IMR-90 (cell line): ENCODE results near the gene CD300LG. TPM values are rescaled to one million over a fixed set of nuclear protein-coding genes. Genes with fewer than 3 reads are reported as not detected.

ENCODE experiments used
- ATAC-seq: fragments of 200-7000 bp; cut with Tn5 transposase; 2 replicates; pipeline ENCODE4 v1.9.1; 2020; ENCODE audit warnings: low read depth, mild to moderate bottlenecking, moderate library complexity
- BruUV-seq: library from RNA; stranded (reverse); fragments of 400-500 nt; replicated peaks from 2 replicates; lab custom pipeline; 2021; lab: Mats Ljungman, UMichigan
- CTCF ChIA-PET: fragments of 300-600 bp; formaldehyde crosslinking; extraction: SDS; loops from one replicate; lab custom pipeline; 2021; ENCODE audit warnings: antibody characterized with exemption; lab: Yijun Ruan, JAX
- POLR2A ChIA-PET: fragments of 300-600 bp; sonication (Branson Sonifier 250); formaldehyde crosslinking; loops from one replicate; lab custom pipeline; 2022; ENCODE audit warnings: antibody characterized with exemption; ENCODE audit not compliant: unreplicated experiment; lab: Charles Lee
- DNase-seq: peaks from one replicate; pipeline ENCODE4 v3.0.0; 2013
- H2AFZ ChIP-seq: replicated peaks from 2 replicates; pipeline ENCODE3; 2013; ENCODE audit warnings: low read length, mild to moderate bottlenecking; ENCODE audit not compliant: poor library complexity
- H2AK5ac ChIP-seq: 2 replicates; pipeline ENCODE4 v1.6.1; 2013; ENCODE audit warnings: low read depth, low read length, inconsistent platforms
- H2AK9ac ChIP-seq: replicated peaks from 2 replicates; pipeline ENCODE3; 2013; ENCODE audit warnings: mild to moderate bottlenecking, low read depth, low read length, moderate library complexity; ENCODE audit not compliant: poor library complexity
- H2BK120ac ChIP-seq: 2 replicates; pipeline ENCODE4 v1.6.1; 2013; ENCODE audit warnings: low read depth, low read length, inconsistent platforms
- H2BK15ac ChIP-seq: 3 replicates; pipeline ENCODE4 v1.6.1; 2013; ENCODE audit warnings: low read depth, low read length, inconsistent platforms
- H2BK20ac ChIP-seq: 2 replicates; pipeline ENCODE4 v1.6.1; 2013; ENCODE audit warnings: low read depth, mild to moderate bottlenecking, inconsistent platforms, low read length, moderate library complexity
- H2BK5ac ChIP-seq: 2 replicates; pipeline ENCODE4 v1.6.1; 2013; ENCODE audit warnings: mild to moderate bottlenecking, low read depth, low read length, inconsistent platforms; ENCODE audit not compliant: poor library complexity, severe bottlenecking
- H3K14ac ChIP-seq: replicated peaks from 2 replicates; pipeline ENCODE4 v1.6.1; 2013; ENCODE audit warnings: low read depth, low read length, inconsistent platforms
- H3K18ac ChIP-seq: 2 replicates; pipeline ENCODE4 v1.6.1; 2013; ENCODE audit warnings: low read depth, low read length, control low read depth
- H3K23ac ChIP-seq: 2 replicates; pipeline ENCODE4 v1.6.1; 2013; ENCODE audit warnings: low read depth, low read length, inconsistent platforms
- H3K27ac ChIP-seq: 2 replicates; pipeline ENCODE4 v1.5.1; 2013; ENCODE audit warnings: mild to moderate bottlenecking, control low read depth, low read length; ENCODE audit not compliant: insufficient read depth
- H3K27me3 ChIP-seq: 2 replicates; pipeline ENCODE4 v1.6.1; 2013; ENCODE audit warnings: low read length; ENCODE audit not compliant: control insufficient read depth, insufficient read depth
- H3K36me3 ChIP-seq: 2 replicates; pipeline ENCODE4 v1.6.1; 2013; ENCODE audit warnings: low read length, mixed read lengths; ENCODE audit not compliant: control insufficient read depth, insufficient read depth
- H3K4ac ChIP-seq: 2 replicates; pipeline ENCODE4 v1.6.1; 2013; ENCODE audit warnings: low read depth, low read length, inconsistent platforms
- H3K4me1 ChIP-seq: 2 replicates; pipeline ENCODE4 v1.6.1; 2013; ENCODE audit warnings: low read length, mixed read lengths; ENCODE audit not compliant: control insufficient read depth, insufficient read depth
- H3K4me2 ChIP-seq: 2 replicates; pipeline ENCODE4 v1.6.1; 2013; ENCODE audit warnings: low read depth, mild to moderate bottlenecking, control low read depth, low read length, moderate library complexity
- H3K4me3 ChIP-seq: 2 replicates; pipeline ENCODE4 v1.5.1; 2013; ENCODE audit warnings: low read depth, mild to moderate bottlenecking, control low read depth, low read length, moderate library complexity; ENCODE audit not compliant: insufficient read depth
- H3K56ac ChIP-seq: 2 replicates; pipeline ENCODE4 v1.6.1; 2013; ENCODE audit warnings: low read length, inconsistent platforms; ENCODE audit not compliant: insufficient read depth; ENCODE audit errors: extremely low read depth
- H3K79me1 ChIP-seq, 2 experiments: 2 replicates each; pipeline ENCODE4 v1.6.1; 2013; ENCODE audit warnings: low read length in 2 of 2, inconsistent platforms in 1 of 2, low read depth in 1 of 2
- H3K9ac ChIP-seq: 2 replicates; pipeline ENCODE4 v1.6.1; 2013; ENCODE audit warnings: low read depth, low read length, control low read depth
- H3K9me1 ChIP-seq: 2 replicates; pipeline ENCODE4 v1.6.1; 2013; ENCODE audit warnings: low read length, inconsistent platforms; ENCODE audit not compliant: insufficient read depth
- H3K9me3 ChIP-seq: 2 replicates; pipeline ENCODE4 v1.6.1; 2013; ENCODE audit warnings: low read length; ENCODE audit not compliant: control insufficient read depth, insufficient read depth
- H4K20me1 ChIP-seq: 2 replicates; pipeline ENCODE4 v1.6.1; 2013; ENCODE audit warnings: low read length, inconsistent platforms; ENCODE audit not compliant: insufficient read depth
- H4K5ac ChIP-seq: 2 replicates; pipeline ENCODE4 v1.6.1; 2013; ENCODE audit warnings: mild to moderate bottlenecking, low read depth, low read length, control low read depth
- H4K8ac ChIP-seq, 2 experiments: 2 replicates each; pipeline ENCODE4 v1.6.1; 2013; ENCODE audit warnings: low read depth in 2 of 2, low read length in 2 of 2, control low read depth in 1 of 2, inconsistent platforms in 1 of 2
- H4K91ac ChIP-seq: 2 replicates; pipeline ENCODE4 v1.6.1; 2013; ENCODE audit warnings: low read depth, low read length, inconsistent platforms; ENCODE audit not compliant: insufficient read depth
- CHD1 ChIP-seq: IDR thresholded peaks from 2 replicates; pipeline ENCODE4 v1.6.1; 2012; ENCODE audit warnings: low read depth, low read length, improper control_type of control experiment
- FOS ChIP-seq: fragments of 150-350 bp; IDR thresholded peaks from 2 replicates; pipeline ENCODE4 v1.6.1; 2016; ENCODE audit warnings: low read depth, low read length
- MAZ ChIP-seq: IDR thresholded peaks from 2 replicates; pipeline ENCODE4 v1.6.1; 2012; ENCODE audit warnings: low read depth, mild to moderate bottlenecking, low read length, improper control_type of control experiment, moderate library complexity, borderline replicate concordance
- RAD21 ChIP-seq: IDR thresholded peaks from 2 replicates; pipeline ENCODE4 v1.6.1; 2012; ENCODE audit warnings: low read length, improper control_type of control experiment
- SMC3 ChIP-seq: fragments of 150-350 bp; IDR thresholded peaks from 2 replicates; pipeline ENCODE4 v1.6.1; 2016; ENCODE audit warnings: low read depth, mild to moderate bottlenecking, antibody characterized with exemption, low read length, moderate library complexity
- WGBS, 2 experiments: methylation state at CpG; one replicate each; pipeline versions ENCODE4 v1.1.5 to v1.1.7; 2013; ENCODE audit warnings: missing lambda C conversion rate in 2 of 2; ENCODE audit not compliant: insufficient read length in 1 of 2; ENCODE audit errors: extremely low coverage in 2 of 2; 5-methylcytosine and 5-hydroxymethylcytosine counted together
- dilution Hi-C: fragments of 300-500 bp; cut with HindIII; formaldehyde crosslinking; loops from one replicate; pipeline ENCODE4 v1.14.3; 2018; ENCODE audit warnings: low sequenced_read_pairs; ENCODE audit not compliant: unreplicated experiment
- in situ Hi-C: fragments of 300-500 bp; cut with MboI; formaldehyde crosslinking; loops from 3 replicates; pipeline ENCODE4 v1.14.3; 2019; ENCODE audit warnings: low sequenced_read_pairs, inconsistent platforms, mixed read lengths
- intact Hi-C: fragments of 100-400 bp; cut with micrococcal nuclease; formaldehyde crosslinking; loops from 2 replicates; pipeline ENCODE4 v1.10.0; 2022
- polyA plus RNA-seq, 3 experiments: library from polyadenylated mRNA; depleted of rRNA; stranded (reverse); fragments of >200 nt; gene quantifications; 2 replicates each; pipeline ENCODE4 v1.2.3, GENCODE V29; 2012; ENCODE audit warnings: low replicate concordance in 1 of 3
- total RNA-seq: library from RNA; depleted of rRNA; stranded (reverse); fragments of >200 nt; gene quantifications from 2 replicates; pipeline ENCODE4 v1.2.3, GENCODE V29; 2012
- TF ChIP-seq, protein P1 (sequence below): conservative IDR thresholded peaks from 2 replicates; pipeline ENCODE4 v1.5.1; 2012; ENCODE audit warnings: mild to moderate bottlenecking, low read depth, low read length, improper control_type of control experiment

CD300LG gene
- total and polyA plus RNA-seq, 2 of the 4 experiments (the other 2 are of a cell fraction) = not detected

DNA sequence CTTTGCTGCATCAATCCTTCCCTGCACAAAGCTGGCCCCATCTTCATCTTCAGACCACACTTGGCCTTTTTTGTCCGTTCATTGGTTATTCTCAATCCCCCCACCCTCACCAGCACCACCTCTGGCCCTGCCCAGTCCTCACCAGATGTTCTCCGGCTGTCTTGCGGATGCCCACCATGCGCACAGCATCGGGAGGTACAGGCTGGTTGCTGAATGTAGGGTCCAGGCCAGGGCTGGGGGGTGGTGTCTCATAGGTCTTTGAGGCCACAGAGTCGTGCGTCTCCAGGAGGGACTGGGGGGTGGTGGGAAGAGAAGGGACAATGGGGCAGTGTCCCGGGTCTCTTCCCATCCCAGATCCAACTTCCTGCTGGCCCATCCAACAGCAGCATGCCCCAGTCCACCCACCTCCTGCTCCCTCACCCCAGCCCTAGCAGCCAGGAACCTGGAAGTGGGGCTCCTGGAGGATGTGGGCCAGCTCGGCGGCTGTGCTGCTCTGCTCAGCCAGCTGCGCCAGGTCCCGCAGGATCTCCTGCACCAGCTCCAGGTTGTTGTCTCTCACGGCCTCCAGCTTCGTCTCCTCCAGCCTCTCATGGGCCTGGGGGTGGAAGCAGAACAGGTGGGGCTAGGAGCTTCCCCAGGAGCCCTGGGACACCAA lies 35.9 kb downstream of the CD300LG start:
- WGBS, 2 experiments = no CpG with 5 or more reads among the region's 14 CpGs

More for the DNA sequence above, 35.9 kb downstream of the CD300LG start:
- ATAC-seq = no peak
- intact Hi-C loops (no loop called here), dilution Hi-C loops (no loop called here), in situ Hi-C loops (no loop called here)
- H2BK120ac ChIP-seq = no peak overlapping the region
- no peak overlapping the region for H2AK5ac ChIP-seq
- H3K79me1 ChIP-seq = no peaks in the 10 kb centered on the region
- no peak overlapping the region for H3K4me3 ChIP-seq
- H3K4ac ChIP-seq = no peak overlapping the region
- H3K56ac ChIP-seq = no peak overlapping the region
- peaks cover 2% of the 10 kb centered on the region; the same call in 1 of the 2 replicates for H3K4me1 ChIP-seq
- no TSS peak for BruUV-seq
- peaks cover 5% of the 10 kb centered on the region for H3K27me3 ChIP-seq
- CTCF ChIA-PET = no interaction called here
- H2BK5ac ChIP-seq = no peak overlapping the region
- H3K4me2 ChIP-seq = no peak overlapping the region
- no peak overlapping the region for H2AK9ac ChIP-seq
- H4K5ac ChIP-seq = no peak overlapping the region
- no peak overlapping the region for H2AFZ ChIP-seq
- POLR2A ChIA-PET = no interaction called here
- no peak for DNase-seq
- no peak overlapping the region for H3K18ac ChIP-seq
- H4K91ac ChIP-seq = no peak overlapping the region
- no peaks in the 10 kb centered on the region for H4K20me1 ChIP-seq
- H2BK20ac ChIP-seq = no peak overlapping the region
- no peaks in the 10 kb centered on the region for H3K9me3 ChIP-seq
- no peak overlapping the region for H3K27ac ChIP-seq
- H3K36me3 ChIP-seq = no peaks in the 10 kb centered on the region
- no peak overlapping the region for H2BK15ac ChIP-seq
- no peak overlapping the region for H4K8ac ChIP-seq
- no peak overlapping the region for H3K9ac ChIP-seq
- no peak for TF ChIP-seq RAD21
- TF ChIP-seq FOS = no peak
- TF ChIP-seq SMC3 = no peak
- no peak for TF ChIP-seq CHD1
- TF ChIP-seq, protein P1, sequence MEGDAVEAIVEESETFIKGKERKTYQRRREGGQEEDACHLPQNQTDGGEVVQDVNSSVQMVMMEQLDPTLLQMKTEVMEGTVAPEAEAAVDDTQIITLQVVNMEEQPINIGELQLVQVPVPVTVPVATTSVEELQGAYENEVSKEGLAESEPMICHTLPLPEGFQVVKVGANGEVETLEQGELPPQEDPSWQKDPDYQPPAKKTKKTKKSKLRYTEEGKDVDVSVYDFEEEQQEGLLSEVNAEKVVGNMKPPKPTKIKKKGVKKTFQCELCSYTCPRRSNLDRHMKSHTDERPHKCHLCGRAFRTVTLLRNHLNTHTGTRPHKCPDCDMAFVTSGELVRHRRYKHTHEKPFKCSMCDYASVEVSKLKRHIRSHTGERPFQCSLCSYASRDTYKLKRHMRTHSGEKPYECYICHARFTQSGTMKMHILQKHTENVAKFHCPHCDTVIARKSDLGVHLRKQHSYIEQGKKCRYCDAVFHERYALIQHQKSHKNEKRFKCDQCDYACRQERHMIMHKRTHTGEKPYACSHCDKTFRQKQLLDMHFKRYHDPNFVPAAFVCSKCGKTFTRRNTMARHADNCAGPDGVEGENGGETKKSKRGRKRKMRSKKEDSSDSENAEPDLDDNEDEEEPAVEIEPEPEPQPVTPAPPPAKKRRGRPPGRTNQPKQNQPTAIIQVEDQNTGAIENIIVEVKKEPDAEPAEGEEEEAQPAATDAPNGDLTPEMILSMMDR = no peak
- no peak for TF ChIP-seq MAZ
- H3K14ac ChIP-seq = no peak overlapping the region
- H3K9me1 ChIP-seq = no peaks in the 10 kb centered on the region
- H3K23ac ChIP-seq = no peak overlapping the region
